Measurements from ENCODE around the gene ZDHHC21.
"Not testable (repeated sequence)": the region's sequence is repeated elsewhere in the genome, so short reads cannot be mapped to it uniquely, and the experiment has no call there.

Gene ZDHHC21

DNA sequence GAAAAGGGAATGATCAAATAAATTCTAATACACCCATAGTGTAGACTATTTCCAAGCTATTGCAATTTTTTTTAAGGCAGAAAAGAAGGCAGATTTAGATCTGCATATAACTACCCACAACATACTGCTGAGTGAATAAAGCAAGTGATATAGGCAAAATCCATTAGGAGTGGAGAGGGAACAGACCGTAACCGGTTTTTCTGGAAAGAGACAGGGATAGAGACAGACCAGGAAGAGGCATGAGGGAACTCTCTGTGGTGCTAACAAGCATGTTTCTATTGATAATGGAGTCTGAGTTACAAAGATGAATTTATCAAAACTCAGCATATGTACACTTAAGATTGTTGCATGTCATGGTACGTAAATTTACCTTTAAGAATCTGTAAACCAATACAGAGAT lies 14.5 kb downstream of the ZDHHC21 start:
- DNase-seq: no peak

DNA sequence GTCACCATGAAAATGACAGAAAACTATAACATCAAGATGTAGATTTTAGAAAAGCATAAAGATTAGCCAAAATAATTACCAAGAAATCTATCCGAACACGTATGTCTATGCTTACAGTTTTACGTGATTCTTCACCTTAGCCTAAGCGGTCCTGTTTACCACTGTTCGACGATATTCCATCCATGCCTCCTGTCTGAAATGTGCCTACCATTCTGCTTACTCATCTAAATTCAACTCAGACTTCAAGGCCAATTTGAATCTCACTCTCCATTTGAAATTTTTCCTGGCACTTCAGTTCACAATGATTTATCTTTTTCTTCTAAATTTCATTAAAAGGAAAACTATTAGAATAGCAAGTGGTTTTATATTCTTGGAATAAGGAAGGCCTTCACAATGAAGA lies 15.4 kb downstream of the ZDHHC21 start:
- DNase-seq: no peak

DNA sequence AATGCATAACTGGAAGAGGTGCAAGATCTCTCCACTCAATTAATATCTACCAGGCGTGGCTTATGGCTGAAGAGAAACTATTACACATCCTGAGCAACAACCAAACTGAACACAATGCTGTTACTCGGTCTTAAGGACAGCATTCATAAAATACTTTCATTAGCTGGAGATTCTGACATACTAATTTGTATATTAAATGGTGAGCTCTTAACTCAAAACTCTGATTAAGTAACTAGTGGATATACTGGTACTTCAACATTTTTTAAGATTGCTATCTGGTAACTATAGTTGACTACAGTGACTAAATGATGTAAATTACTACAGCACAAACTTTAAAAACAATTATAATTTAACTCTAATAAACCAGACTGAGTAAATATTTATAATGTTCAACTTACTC lies 15.8 kb downstream of the ZDHHC21 start:
- DNase-seq: no peak

DNA sequence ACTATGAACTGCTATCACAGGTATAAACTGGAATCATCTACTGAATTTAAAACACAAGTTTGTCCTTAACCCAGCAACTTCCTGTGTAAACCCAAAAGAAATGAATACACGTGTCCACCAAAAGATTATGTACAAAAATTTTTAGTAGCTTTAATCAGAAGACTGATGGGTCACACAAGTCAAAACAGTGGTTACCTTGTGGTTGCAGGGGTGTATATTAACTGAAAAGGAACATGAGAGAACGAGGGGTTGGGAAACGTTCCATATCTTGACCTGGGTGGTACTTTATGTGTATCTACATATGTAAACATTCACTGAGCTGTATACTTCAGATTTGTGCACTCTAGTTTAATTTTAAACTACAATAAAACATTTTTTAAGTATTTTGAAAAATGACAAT lies 18.6 kb downstream of the ZDHHC21 start:
- no peak for DNase-seq

DNA sequence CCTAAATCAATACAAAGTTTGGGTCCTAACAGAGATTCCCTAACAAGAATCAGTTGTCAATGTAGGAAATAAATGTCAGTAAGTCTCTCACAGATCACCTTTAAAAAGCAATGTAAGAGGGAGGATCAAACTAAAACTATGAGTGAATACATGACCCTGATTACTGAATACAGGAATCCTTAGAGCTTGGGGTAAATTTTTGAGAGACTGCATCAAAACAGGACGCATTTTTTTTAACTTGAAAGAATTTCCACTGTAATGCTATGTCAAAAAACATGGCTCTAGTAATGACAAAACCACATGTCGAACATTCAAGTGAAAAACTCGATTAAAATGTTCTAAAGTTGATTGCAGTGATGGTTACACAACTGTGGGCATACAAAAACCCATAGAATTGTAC lies 21.9 kb downstream of the ZDHHC21 start:
- DNase-seq: no peak

DNA sequence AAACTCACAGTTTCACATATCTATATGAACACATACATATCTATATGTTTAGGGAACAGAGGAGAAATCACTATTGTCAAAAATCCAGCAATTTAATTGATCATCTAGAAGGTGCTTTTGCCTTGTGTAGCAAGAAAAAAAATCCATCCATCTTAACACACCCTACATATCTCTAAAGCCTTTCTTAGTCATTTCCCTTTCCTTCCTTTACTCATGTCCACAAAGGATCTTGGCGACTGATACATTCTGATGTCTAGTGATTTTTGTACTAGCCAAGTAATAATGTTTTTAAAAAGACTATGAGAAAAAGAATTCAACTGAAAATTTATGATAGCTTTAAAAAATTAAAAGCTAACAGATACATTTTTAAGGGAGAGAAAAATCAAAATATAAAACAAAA lies 22.5 kb downstream of the ZDHHC21 start:
- no peak for DNase-seq

DNA sequence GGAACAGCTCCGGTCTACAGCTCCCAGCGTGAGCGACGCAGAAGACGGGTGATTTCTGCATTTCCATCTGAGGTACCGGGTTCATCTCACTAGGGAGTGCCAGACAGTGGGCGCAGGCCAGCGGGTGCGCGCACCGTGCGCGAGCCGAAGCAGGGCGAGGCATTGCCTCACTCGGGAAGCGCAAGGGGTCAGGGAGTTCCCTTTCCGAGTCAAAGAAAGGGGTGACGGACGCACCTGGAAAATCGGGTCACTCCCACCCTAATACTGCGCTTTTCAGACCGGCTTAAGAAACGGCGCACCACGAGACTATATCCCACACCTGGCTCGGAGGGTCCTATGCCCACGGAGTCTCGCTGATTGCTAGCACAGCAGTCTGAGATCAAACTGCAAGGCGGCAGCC lies 29.2 kb downstream of the ZDHHC21 start:
- DNase-seq: not testable (repeated sequence)

DNA sequence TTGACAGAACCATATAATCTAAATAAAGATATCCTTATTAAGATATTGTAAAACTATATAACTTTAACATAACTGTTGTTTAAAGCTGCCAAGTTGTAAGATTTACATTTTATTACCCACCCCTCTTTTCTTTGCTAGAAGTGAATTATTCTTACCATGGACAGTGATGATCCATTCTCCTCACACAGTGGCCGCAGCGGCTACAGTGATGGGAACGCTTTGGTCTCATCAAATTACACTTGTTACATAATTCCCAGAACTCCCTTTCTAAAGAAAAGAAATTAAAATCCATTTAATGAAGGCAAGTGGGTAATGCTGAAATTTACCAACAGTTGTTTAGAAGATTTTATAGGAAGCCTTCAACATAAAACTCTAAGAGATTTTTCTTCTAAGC lies 31.2 kb downstream of the ZDHHC21 start:
- no peak for DNase-seq

DNA sequence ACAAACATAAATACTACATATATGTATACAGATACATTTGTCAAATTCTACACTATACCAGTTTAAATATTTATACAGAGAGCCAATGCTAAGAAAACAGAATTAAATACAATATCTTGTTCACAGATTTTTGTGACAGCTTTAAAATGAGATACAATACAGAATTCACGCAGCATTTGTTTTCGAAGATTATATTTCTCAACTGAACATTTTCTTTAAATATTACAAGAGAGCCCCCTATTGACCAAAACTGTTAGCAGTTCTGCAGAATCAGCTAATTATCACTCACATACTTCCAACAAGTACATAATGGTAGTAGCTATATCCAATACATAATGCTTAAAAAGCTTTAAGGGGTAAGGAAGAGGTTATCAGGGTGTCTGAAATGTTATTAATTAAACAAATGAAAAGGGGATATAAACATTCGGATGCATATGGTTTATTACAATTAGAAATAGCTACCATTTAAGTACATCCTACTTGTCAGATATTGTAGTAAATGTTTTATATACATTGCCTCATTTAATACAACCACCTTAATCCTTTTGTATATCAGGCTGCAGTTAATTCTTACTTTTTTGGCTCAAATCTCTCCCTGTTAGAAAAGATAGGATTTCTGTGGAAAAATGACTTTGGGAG lies 31.7 kb downstream of the ZDHHC21 start:
- DNase-seq: no peak

DNA sequence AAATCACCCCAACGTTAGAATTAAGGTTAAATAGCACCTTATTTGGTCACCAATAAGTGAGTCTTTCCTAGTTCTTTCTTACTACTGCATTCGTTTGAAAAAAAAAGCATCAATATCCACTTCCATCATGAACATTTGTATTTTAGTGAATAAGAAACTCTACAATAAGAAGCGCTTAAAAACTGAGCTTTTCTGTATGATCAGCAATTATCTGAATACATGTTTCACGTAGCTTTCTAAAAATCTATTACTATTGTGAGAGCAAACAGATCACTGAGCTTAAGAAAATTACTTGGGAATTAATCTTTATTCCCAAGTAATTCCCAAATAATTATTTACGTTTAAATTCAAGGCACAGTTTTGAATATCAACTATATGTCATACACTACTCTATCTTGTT lies 32.5 kb downstream of the ZDHHC21 start:
- DNase-seq: no peak

DNA sequence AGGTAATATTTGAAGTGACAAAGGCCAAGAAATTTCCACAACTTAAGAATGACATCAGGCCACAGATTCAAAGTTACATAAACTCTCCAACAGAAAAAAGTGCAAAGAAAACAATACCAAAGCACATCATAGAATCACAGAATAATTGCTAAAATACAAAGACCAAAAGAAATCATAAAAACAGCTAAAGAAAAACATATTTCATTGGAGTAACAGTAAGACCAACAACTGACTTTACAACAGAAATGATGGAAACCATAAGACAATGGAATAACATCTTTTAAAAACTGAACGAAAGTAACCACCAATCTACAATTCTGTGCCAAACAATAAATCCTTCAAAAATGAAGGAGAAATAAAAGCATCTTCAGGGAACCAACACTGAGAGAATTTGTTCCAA lies 38.3 kb downstream of the ZDHHC21 start:
- DNase-seq: no peak

DNA sequence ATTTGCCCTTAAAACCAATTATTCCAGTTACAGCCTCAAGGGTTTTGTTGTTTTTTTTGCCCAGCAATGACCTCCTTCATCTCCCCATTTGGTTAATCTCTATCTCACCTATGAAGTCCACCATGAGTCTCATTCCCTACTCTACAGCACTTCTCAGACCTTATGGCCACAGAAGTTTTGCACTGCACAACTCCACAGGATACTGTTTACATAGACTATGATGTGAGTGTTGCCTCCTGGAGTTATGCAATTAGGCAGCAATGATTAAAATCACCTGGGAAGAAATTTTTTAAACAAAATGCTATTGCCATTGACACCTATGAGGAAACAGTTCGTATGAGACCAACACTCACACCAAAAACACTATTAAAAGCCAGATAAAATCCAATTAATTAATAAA lies 39.7 kb downstream of the ZDHHC21 start:
- DNase-seq: no peak

DNA sequence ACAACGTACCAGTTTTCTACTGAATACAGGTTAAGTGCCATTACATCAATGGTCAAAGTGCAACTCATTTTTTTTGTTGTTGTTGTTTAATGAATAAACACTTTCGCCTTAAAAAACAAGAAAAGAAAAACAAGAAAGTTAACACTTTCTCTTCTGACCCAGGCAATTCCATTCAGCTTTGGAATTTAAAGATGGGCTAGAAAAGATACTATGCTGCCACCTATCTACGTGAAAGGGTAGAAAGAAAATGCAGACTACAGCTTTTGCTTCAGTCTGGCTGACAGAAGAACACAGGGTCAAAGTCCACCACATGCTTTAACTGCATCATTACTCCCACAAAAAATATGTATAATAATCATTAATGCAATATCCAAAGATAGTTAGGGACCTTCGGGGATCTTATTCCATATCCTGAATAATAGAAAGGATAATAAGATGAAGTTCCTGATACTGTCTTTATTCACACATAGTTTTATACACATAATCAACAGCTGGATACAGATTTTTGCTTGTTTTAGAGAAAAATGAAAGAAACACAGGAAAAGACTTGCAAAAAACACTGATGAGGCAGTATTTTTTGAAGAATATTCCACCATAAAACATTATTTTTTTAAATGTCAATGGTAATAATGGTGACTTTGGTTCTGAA lies 40.4 kb downstream of the ZDHHC21 start:
- no peak for DNase-seq

DNA sequence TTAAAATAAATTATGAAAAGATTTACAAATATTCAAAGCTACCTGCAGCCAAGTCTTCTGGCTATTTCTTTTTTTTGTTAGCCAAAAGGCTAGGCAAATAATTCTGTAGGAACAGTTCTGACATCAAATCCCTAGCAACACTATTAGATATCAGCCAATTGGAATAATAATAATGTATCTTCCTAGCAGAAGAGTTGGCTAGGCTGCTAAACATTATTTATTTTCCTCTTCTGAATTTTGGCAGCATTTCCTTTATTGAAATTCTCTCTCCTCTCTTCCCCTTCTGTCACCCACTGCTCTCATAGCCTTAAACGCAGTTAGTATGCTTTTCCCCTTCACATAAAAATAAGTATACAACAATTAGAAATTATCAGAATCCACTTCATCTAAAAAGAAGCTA lies 42.6 kb downstream of the ZDHHC21 start:
- no peak for DNase-seq

DNA sequence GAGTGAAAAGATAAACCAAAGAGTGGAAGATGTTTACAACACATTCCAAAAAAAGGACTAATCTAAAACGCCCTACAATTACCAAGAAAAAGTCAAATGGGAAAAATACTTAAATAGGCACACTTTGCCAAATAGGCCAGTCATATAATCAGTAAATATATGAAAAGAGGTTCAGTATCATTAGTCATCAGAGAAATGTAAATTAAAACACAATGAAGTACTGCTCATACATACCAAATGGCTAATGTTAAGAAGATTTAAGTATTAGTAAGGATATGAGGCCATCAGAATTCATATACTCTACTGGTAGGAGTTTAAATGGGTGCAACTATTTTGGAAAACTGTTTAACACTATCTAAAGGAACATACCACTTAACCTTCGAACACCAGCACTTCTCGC lies 47.6 kb downstream of the ZDHHC21 start:
- no peak for DNase-seq

DNA sequence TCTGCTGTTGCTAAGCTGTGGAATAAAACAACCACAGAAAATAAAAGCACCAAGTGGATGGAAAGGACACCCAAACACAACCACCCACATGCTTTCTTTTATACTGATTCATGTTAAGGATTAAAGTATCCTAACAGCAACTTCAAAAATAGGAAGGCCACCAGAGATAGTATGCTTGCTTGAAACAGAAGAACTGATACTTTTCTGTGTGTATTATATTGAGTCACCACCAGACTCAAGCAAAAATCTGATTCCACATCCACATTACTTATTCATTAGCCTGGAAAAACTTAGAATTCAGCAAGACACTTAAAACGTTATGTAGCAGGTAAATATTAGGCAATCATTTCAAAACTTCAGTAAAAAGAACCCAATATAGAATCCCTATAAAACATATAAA lies 52.3 kb downstream of the ZDHHC21 start:
- no peak for DNase-seq

DNA sequence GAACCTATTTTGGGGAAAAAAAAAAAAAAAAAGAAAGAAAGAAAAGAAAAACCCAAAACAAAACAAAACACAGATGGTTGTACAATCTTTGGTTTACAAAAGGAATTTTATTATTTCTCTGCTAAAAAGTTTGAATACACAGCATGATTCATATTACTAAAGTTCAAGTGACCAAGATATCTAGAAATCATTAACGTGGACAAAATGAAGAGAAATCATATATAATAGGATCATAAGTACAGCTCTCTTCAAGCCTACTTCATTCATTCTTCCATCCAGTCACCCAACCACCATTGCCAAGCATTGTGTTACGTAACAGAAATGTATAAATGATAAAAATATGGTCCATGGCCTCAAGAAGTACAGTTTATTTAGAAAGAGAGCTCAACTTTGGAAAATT lies 52.9 kb downstream of the ZDHHC21 start:
- no peak for DNase-seq

DNA sequence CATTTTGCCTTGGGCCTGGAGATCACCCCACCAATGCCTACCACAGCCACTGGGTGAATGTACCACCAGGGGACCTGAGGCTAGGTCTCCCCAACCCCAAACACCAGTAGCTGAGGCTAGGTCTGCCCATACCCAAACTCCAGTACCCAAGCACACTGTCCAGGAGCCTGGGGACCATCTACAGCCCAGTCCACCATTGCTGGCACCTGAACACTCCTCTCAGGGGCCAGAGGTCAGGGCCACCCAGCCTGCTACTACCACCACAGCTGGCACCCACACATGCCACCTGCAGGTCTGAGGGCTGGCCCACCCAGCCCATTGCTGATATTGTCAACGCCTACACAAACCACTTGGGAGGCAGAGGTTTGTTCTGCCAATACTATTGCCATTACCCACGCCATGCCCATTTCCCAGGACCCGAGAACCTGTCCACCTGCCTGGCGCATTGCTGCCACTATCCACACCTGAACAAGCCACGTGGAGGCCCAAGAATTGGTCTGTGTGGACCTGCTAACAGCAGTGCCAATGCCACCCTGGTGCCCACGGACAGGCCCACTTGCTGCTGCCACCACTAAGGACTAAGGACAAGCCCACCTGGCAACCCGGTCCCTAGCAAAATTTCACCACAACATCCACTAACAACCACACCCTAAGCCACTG lies 59.2 kb downstream of the ZDHHC21 start:
- no peak for DNase-seq

DNA sequence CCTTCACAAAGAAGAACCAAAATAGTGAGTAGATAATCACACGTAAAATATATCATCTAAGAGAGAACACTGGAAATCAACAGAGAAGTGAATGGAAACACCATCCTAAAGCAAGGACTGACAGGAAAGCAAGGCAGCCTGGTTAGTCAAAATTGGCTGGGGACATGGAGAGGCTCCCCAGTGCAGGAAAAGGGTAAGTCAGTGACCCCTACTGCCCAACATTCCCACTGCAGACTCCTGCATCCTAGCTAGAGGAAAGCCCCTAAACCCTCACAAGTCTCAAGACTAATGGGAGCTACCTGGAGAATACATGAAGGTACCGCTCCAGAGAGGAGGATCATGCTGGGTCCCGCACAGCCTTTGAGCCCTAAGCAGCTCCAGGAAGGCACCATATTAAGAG lies 60.1 kb downstream of the ZDHHC21 start:
- DNase-seq: no peak

DNA sequence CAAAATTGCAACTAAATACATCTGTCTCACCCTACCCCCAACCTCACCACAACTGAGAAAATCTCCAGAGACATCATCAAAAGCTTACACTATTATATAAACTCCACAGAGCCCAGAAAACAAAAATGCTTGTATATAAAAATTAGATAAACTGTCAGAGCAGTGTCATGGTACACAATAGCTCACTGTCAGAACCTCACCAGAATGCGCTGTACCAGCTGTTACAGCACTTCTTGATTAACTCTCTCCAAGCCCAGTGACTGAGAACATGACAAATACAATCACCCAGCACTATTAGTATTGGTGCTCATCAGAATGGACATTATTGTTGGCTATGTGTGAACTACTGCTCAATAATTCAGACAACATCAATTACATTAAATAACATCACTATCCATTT lies 65.7 kb downstream of the ZDHHC21 start:
- no peak for DNase-seq

DNA sequence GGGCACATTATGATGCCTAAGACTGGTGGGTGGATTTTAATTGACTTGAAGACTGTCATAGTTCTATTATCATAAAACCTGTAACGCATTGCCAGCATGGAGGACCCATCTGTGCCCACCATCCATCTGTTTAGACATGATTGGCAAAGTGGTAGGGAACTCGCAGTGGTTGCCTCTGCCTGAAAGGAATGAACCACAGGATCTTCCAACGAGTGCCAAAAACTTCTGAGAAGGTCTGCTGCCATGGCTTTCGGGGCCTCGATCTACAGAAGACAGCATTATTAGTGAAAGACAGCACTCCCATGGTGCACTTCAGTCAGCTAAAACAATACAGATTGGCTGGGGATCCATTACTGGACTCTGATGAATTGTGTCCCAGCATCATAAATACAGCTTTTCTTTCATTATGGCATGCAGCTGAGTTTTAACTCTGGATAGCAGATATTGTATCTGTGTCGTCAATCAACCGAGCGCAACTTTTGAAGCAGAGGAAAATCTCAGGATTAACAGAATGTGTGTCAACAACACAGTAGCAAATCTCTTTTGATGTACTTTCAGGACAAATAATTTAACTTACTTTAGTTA lies 74.3 kb downstream of the ZDHHC21 start:
- no peak for DNase-seq

DNA sequence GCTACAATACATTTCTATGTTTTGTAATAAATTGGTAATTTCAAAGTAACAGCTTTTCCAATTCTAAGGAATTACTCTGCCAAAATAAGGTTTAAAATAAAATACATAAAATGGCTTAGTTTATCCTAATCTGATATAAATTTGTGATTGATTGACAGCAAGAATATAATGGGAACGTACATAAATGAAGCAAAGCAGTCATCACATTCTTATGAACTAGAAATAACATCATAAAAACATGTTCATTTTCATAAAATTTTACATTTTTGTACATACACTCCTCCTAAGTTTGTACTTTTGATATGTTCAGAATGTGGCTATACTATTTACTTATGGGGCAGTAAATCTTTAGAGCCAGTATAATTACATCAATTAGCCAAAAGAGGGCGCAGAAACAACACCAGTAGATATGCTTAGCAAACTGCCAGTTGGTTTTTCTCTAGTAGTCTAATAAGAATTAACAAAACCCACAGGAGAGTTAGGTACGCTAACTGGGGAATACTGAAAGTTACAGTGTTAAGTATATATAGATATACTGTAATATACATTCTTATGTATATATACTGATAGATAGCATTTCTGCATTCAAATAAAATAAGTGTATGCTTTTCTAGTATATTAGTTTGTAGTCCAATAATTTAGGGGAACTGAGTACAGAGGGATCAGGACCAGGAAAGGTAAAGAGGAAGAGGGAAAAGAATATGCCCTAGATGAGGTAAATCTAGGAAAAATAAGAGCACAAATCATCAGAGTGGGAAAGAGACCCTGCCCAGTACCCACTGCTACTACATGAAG lies 76.8 kb downstream of the ZDHHC21 start:
- DNase-seq: no peak

DNA sequence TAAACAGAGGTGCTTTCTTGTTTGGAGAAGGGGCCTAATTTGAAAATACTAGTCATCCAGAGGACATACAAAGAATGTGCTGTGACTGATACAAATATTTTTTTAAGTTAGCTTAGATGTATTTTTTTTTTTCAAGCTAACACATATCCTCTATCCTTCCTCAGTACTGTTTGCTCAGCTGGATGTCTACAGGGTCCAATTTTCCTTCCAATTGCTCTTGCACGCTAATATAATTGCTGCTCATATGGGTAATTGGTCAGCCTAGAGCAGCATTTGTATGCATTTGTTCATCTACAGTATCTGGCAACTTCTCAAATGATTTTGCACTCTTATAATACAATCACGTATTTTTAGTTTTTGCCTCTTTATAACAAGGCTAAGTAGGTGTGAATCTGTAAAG lies 84.7 kb downstream of the ZDHHC21 start:
- no peak for DNase-seq

All from SIG-M5 (cell line).